GM19395 (cell line): ENCODE measurements around the gene TDRD7.

Source experiments
- ATAC-seq: cut with Tn5 transposase; IDR thresholded peaks from one replicate; pipeline ENCODE4 v1.9.1; 2021; ENCODE audit warnings: mild to moderate bottlenecking, moderate library complexity; ENCODE audit not compliant: unreplicated experiment

The TDRD7 gene

GRCh38 chr9:97525451-97525850 lies 113.6 kb downstream of the TDRD7 start:
- ATAC-seq = no peak

GRCh38 chr9:97526895-97527575 lies 115.1 kb downstream of the TDRD7 start:
- ATAC-seq = no peak

- no peak for ATAC-seq
Observed at GRCh38 chr9:97527626-97528528, 116.0 kb downstream of the TDRD7 start.

GRCh38 chr9:97528529-97529230 lies 116.8 kb downstream of the TDRD7 start:
- no peak for ATAC-seq

GRCh38 chr9:97529363-97530076 lies 117.6 kb downstream of the TDRD7 start:
- ATAC-seq = peak; percentile 63

GRCh38 chr9:97531888-97532376 lies 120.0 kb downstream of the TDRD7 start:
- ATAC-seq = no peak

GRCh38 chr9:97534185-97534584 lies 122.3 kb downstream of the TDRD7 start:
- no peak for ATAC-seq

GRCh38 chr9:97534961-97535594 lies 123.2 kb downstream of the TDRD7 start:
- ATAC-seq = no peak

- no peak for ATAC-seq
Observed at GRCh38 chr9:97535771-97536170, 123.9 kb downstream of the TDRD7 start.

GRCh38 chr9:97536480-97536879 lies 124.6 kb downstream of the TDRD7 start:
- no peak for ATAC-seq

GRCh38 chr9:97543561-97543960 lies 131.7 kb downstream of the TDRD7 start:
- ATAC-seq = no peak

GRCh38 chr9:97545486-97545885 lies 133.6 kb downstream of the TDRD7 start:
- ATAC-seq = no peak
